ENCODE data around the gene CTNNAL1.

The CTNNAL1 gene

GRCh38 chr9:109027176-109027575, 13.9 kb upstream of the CTNNAL1 start:
- DNase-seq, result peak; percentile 26

GRCh38 chr9:109026306-109026705, 13.0 kb upstream of the CTNNAL1 start:
- no peak for DNase-seq

GRCh38 chr9:109022873-109023272, 9.6 kb upstream of the CTNNAL1 start:
- no peak for DNase-seq

- no peak for DNase-seq
Measured at GRCh38 chr9:109020581-109021511, 7.5 kb upstream of the CTNNAL1 start.

- no peak for DNase-seq
Measured at GRCh38 chr9:109020113-109020512, 6.8 kb upstream of the CTNNAL1 start.

- DNase-seq, result no peak
Measured at GRCh38 chr9:109019420-109019819, 6.1 kb upstream of the CTNNAL1 start.

- no peak for DNase-seq
Measured at GRCh38 chr9:109017493-109017892, 4.2 kb upstream of the CTNNAL1 start.

GRCh38 chr9:109017061-109017460, 3.8 kb upstream of the CTNNAL1 start:
- no peak for DNase-seq

- no peak for DNase-seq
Measured at GRCh38 chr9:109016132-109016531, 2.8 kb upstream of the CTNNAL1 start.

GRCh38 chr9:109014608-109015280, 1.4 kb upstream of the CTNNAL1 start:
- no peak for DNase-seq

GRCh38 chr9:109013679-109014607, 644 bp upstream of the CTNNAL1 start:
- peak; percentile 39 for DNase-seq

GRCh38 chr9:109012009-109012875, 1.1 kb downstream of the CTNNAL1 start:
- peak; percentile 66 for DNase-seq

GRCh38 chr9:109011231-109011671, 2.0 kb downstream of the CTNNAL1 start:
- DNase-seq, result no peak

GRCh38 chr9:109010746-109011145, 2.6 kb downstream of the CTNNAL1 start:
- no peak for DNase-seq

- DNase-seq, result no peak
Measured at GRCh38 chr9:109005678-109006077, 7.6 kb downstream of the CTNNAL1 start.

- DNase-seq, result no peak
Measured at GRCh38 chr9:109003116-109003515, 10.2 kb downstream of the CTNNAL1 start.

- no peak for DNase-seq
Measured at GRCh38 chr9:109002141-109002540, 11.2 kb downstream of the CTNNAL1 start.

- no peak for DNase-seq
Measured at GRCh38 chr9:109001275-109001676, 12.0 kb downstream of the CTNNAL1 start.

- DNase-seq, result no peak
Measured at GRCh38 chr9:108997112-108997511, 16.2 kb downstream of the CTNNAL1 start.

- DNase-seq, result no peak
Measured at GRCh38 chr9:108996643-108997042, 16.7 kb downstream of the CTNNAL1 start.

GRCh38 chr9:108994695-108995094, 18.6 kb downstream of the CTNNAL1 start:
- peak; percentile 28 for DNase-seq

GRCh38 chr9:108991479-108991878, 21.8 kb downstream of the CTNNAL1 start:
- no peak for DNase-seq
